ENCODE data around the gene KRT74. TPM values are rescaled to one million over a fixed set of nuclear protein-coding genes. Genes with fewer than 3 reads are reported as not detected.

KRT74 gene
- total RNA-seq, 1 donor from 2014 or later, result not detected

DNA sequence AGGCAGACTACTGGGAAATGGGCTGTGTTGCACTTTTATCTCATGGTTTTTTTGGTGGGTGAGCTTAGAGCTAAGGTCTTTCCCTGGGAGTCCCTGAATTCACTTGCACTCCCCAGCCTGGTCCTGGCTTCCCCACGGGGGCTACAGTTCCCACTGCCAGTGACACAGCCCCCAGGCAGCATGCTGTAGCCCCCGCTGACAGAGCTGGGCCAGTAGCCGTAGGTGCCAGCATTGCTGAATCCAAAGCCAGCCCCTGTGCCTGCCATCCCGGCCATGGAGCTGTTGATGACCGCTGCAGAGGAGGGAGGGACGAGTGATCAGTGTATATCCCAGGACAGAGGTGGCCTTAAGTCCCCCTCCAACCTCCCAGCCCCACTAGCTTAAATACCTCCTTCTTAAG is 34.5 kb upstream of the KRT74 start:
- no peak for TF ChIP-seq CTCF (IDR thresholded peaks at IDR 0.05; ENCODE audit: unreplicated experiment)
- H3K4me1 Mint-ChIP-seq (ENCODE audit: unreplicated experiment), result no peaks in the 10 kb centered on the region

GRCh38 chr12:52607314-52607713 is 33.7 kb upstream of the KRT74 start:
- H3K27me3 Mint-ChIP-seq (ENCODE audit: unreplicated experiment), result peaks cover 3% of the 10 kb centered on the region
- no peaks in the 10 kb centered on the region for H3K4me1 Mint-ChIP-seq (ENCODE audit: unreplicated experiment)
- TF ChIP-seq CTCF (IDR thresholded peaks at IDR 0.05; ENCODE audit: unreplicated experiment), result no peak
- no peaks in the 10 kb centered on the region for H3K9me3 Mint-ChIP-seq (ENCODE audit: unreplicated experiment)
- no peak for DNase-seq (ENCODE audit: low spot score)
- no peak overlapping the region for H3K4me3 Mint-ChIP-seq (ENCODE audit: unreplicated experiment)
- H3K36me3 Mint-ChIP-seq (ENCODE audit: low read depth, unreplicated experiment), result no peaks in the 10 kb centered on the region
- no peak overlapping the region for H3K27ac Mint-ChIP-seq (ENCODE audit: unreplicated experiment)

More for the DNA sequence above, 34.5 kb upstream of the KRT74 start:
- H3K27ac Mint-ChIP-seq (ENCODE audit: unreplicated experiment), result no peak overlapping the region
- no peaks in the 10 kb centered on the region for H3K9me3 Mint-ChIP-seq (ENCODE audit: unreplicated experiment)
- peaks cover 5% of the 10 kb centered on the region for H3K27me3 Mint-ChIP-seq (ENCODE audit: unreplicated experiment)
- no peak overlapping the region for H3K4me3 Mint-ChIP-seq (ENCODE audit: unreplicated experiment)
- H3K36me3 Mint-ChIP-seq (ENCODE audit: low read depth, unreplicated experiment), result no peaks in the 10 kb centered on the region
- DNase-seq (ENCODE audit: low spot score), result no peak

DNA sequence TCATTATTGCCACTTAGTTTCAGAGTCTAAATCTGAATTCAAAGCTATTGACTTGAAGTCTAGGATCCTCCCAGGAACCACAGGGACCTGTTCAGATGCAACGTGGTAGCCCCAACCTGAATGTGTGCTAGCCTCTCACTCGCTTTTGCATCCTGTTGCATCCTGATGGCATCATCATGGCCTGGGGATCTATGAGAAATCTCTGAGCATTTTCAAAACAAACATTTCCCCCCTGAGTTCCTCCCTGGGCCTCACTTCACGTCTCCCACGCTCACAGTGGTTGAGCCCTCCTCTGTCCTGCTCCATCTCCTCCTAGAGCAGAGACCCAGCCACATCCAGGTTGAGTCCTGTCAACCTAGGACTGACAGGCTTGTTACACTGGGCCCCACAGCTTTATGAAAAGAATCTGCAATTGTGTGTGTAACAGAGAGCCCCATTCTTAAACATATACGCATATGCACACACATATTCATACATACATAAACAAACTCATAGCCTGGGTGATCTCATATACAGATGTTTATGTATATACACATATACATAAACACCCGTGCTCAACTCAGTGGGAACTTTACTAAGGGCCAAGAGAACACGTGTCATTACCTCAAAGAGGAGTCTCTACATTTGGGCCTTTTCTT is 33.1 kb upstream of the KRT74 start:
- Mint-ChIP-seq H3K27ac (ENCODE audit: unreplicated experiment) (no peak overlapping the region), H3K4me1 (ENCODE audit: unreplicated experiment) (no peaks in the 10 kb centered on the region), H3K36me3 (ENCODE audit: low read depth, unreplicated experiment) (no peaks in the 10 kb centered on the region), H3K27me3 (ENCODE audit: unreplicated experiment) (peaks cover 3% of the 10 kb centered on the region), H3K4me3 (ENCODE audit: unreplicated experiment) (no peak overlapping the region), H3K9me3 (ENCODE audit: unreplicated experiment) (no peaks in the 10 kb centered on the region)
- DNase-seq (ENCODE audit: low spot score), result no peak
- TF ChIP-seq CTCF (IDR thresholded peaks at IDR 0.05; ENCODE audit: unreplicated experiment), result no peak

DNA sequence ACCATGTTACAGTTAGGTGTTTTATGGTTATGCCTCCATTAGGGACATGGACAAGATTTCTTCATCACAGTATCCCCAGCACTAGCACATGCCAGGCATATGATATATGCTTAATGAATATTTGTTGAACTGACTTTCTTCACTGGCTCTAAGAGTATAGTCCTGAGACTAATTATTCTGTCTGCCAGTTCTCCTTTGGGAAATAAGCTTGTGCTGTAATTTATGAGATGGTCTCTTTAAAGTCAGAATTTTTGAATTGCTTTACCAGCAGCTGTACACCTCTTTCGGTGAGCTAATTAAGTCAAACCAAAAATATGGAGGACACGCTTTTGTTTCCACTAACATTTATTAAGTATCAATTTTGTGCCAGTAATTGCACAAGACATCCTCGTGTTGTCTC is 32.5 kb upstream of the KRT74 start:
- H3K27ac Mint-ChIP-seq (ENCODE audit: unreplicated experiment), result no peak overlapping the region
- no peak for DNase-seq (ENCODE audit: low spot score)
- no peaks in the 10 kb centered on the region for H3K9me3 Mint-ChIP-seq (ENCODE audit: unreplicated experiment)
- H3K4me1 Mint-ChIP-seq (ENCODE audit: unreplicated experiment), result no peaks in the 10 kb centered on the region
- H3K27me3 Mint-ChIP-seq (ENCODE audit: unreplicated experiment), result peaks cover 3% of the 10 kb centered on the region
- no peak overlapping the region for H3K4me3 Mint-ChIP-seq (ENCODE audit: unreplicated experiment)
- H3K36me3 Mint-ChIP-seq (ENCODE audit: low read depth, unreplicated experiment), result no peaks in the 10 kb centered on the region
- TF ChIP-seq CTCF (IDR thresholded peaks at IDR 0.05; ENCODE audit: unreplicated experiment), result no peak

- Mint-ChIP-seq H3K9me3 (ENCODE audit: unreplicated experiment) (no peaks in the 10 kb centered on the region), H3K4me3 (ENCODE audit: unreplicated experiment) (no peak overlapping the region), H3K36me3 (ENCODE audit: low read depth, unreplicated experiment) (no peaks in the 10 kb centered on the region), H3K27ac (ENCODE audit: unreplicated experiment) (no peak overlapping the region), H3K4me1 (ENCODE audit: unreplicated experiment) (no peaks in the 10 kb centered on the region), H3K27me3 (ENCODE audit: unreplicated experiment) (no peaks in the 10 kb centered on the region)
- DNase-seq (ENCODE audit: low spot score), result no peak
- no peak for TF ChIP-seq CTCF (IDR thresholded peaks at IDR 0.05; ENCODE audit: unreplicated experiment)
Observed at GRCh38 chr12:52605542-52605941, 31.9 kb upstream of the KRT74 start.

Measured in endothelial cell (in vitro differentiated cells).